HG02610 (cell line): ENCODE data around the gene IMPA2.
"Not testable (repeated sequence)": the region's sequence is repeated elsewhere in the genome, so short reads cannot be mapped to it uniquely, and the experiment has no call there.

Experiments
- ATAC-seq: cut with Tn5 transposase; IDR thresholded peaks from one replicate; pipeline ENCODE4 v1.9.1; 2021; ENCODE audit warnings: mild to moderate bottlenecking, moderate library complexity; ENCODE audit not compliant: unreplicated experiment

Gene IMPA2

GRCh38 chr18:12067671-12068070 is 86.4 kb downstream of the IMPA2 start:
- no peak for ATAC-seq

- ATAC-seq, result not testable (repeated sequence)
These were observed 87.1 kb downstream of the IMPA2 start for GRCh38 chr18:12068316-12068949.

GRCh38 chr18:12068950-12069320 is 87.6 kb downstream of the IMPA2 start:
- ATAC-seq, result no peak

- ATAC-seq, result not testable (repeated sequence)
These were observed 89.8 kb downstream of the IMPA2 start for GRCh38 chr18:12071066-12071465.

- no peak for ATAC-seq
These were observed 91.7 kb downstream of the IMPA2 start for GRCh38 chr18:12072996-12073395.

- ATAC-seq, result no peak
These were observed 93.4 kb downstream of the IMPA2 start for GRCh38 chr18:12074736-12075135.

GRCh38 chr18:12076424-12077140 is 95.3 kb downstream of the IMPA2 start:
- no peak for ATAC-seq

- ATAC-seq, result not testable (repeated sequence)
These were observed 96.7 kb downstream of the IMPA2 start for GRCh38 chr18:12077994-12078393.

GRCh38 chr18:12079491-12080237 is 98.4 kb downstream of the IMPA2 start:
- no peak for ATAC-seq
